IMR-90 (cell line): ENCODE data around the gene LY6G5C. TPM values are rescaled to one million over a fixed set of nuclear protein-coding genes. Genes with fewer than 3 reads are reported as not detected.

Experiments used
- ATAC-seq: fragments of 200-7000 bp; cut with Tn5 transposase; 2 replicates; pipeline ENCODE4 v1.9.1; 2020; ENCODE audit warnings: low read depth, mild to moderate bottlenecking, moderate library complexity
- BruUV-seq: library from RNA; stranded (reverse); fragments of 400-500 nt; replicated peaks from 2 replicates; lab custom pipeline; 2021; lab: Mats Ljungman, UMichigan
- CTCF ChIA-PET: fragments of 300-600 bp; formaldehyde crosslinking; extraction: SDS; loops from one replicate; lab custom pipeline; 2021; ENCODE audit warnings: antibody characterized with exemption; lab: Yijun Ruan, JAX
- POLR2A ChIA-PET: fragments of 300-600 bp; sonication (Branson Sonifier 250); formaldehyde crosslinking; loops from one replicate; lab custom pipeline; 2022; ENCODE audit warnings: antibody characterized with exemption; ENCODE audit not compliant: unreplicated experiment; lab: Charles Lee
- DNase-seq: peaks from one replicate; pipeline ENCODE4 v3.0.0; 2013
- H2AFZ ChIP-seq: replicated peaks from 2 replicates; pipeline ENCODE3; 2013; ENCODE audit warnings: low read length, mild to moderate bottlenecking; ENCODE audit not compliant: poor library complexity
- H2AK5ac ChIP-seq: 2 replicates; pipeline ENCODE4 v1.6.1; 2013; ENCODE audit warnings: low read depth, low read length, inconsistent platforms
- H2AK9ac ChIP-seq: replicated peaks from 2 replicates; pipeline ENCODE3; 2013; ENCODE audit warnings: mild to moderate bottlenecking, low read depth, low read length, moderate library complexity; ENCODE audit not compliant: poor library complexity
- H2BK120ac ChIP-seq: 2 replicates; pipeline ENCODE4 v1.6.1; 2013; ENCODE audit warnings: low read depth, low read length, inconsistent platforms
- H2BK15ac ChIP-seq: 3 replicates; pipeline ENCODE4 v1.6.1; 2013; ENCODE audit warnings: low read depth, low read length, inconsistent platforms
- H2BK20ac ChIP-seq: 2 replicates; pipeline ENCODE4 v1.6.1; 2013; ENCODE audit warnings: low read depth, mild to moderate bottlenecking, inconsistent platforms, low read length, moderate library complexity
- H2BK5ac ChIP-seq: 2 replicates; pipeline ENCODE4 v1.6.1; 2013; ENCODE audit warnings: mild to moderate bottlenecking, low read depth, low read length, inconsistent platforms; ENCODE audit not compliant: poor library complexity, severe bottlenecking
- H3K14ac ChIP-seq: replicated peaks from 2 replicates; pipeline ENCODE4 v1.6.1; 2013; ENCODE audit warnings: low read depth, low read length, inconsistent platforms
- H3K18ac ChIP-seq: 2 replicates; pipeline ENCODE4 v1.6.1; 2013; ENCODE audit warnings: low read depth, low read length, control low read depth
- H3K23ac ChIP-seq: 2 replicates; pipeline ENCODE4 v1.6.1; 2013; ENCODE audit warnings: low read depth, low read length, inconsistent platforms
- H3K27ac ChIP-seq: 2 replicates; pipeline ENCODE4 v1.5.1; 2013; ENCODE audit warnings: mild to moderate bottlenecking, control low read depth, low read length; ENCODE audit not compliant: insufficient read depth
- H3K27me3 ChIP-seq: 2 replicates; pipeline ENCODE4 v1.6.1; 2013; ENCODE audit warnings: low read length; ENCODE audit not compliant: control insufficient read depth, insufficient read depth
- H3K36me3 ChIP-seq: 2 replicates; pipeline ENCODE4 v1.6.1; 2013; ENCODE audit warnings: low read length, mixed read lengths; ENCODE audit not compliant: control insufficient read depth, insufficient read depth
- H3K4ac ChIP-seq: 2 replicates; pipeline ENCODE4 v1.6.1; 2013; ENCODE audit warnings: low read depth, low read length, inconsistent platforms
- H3K4me1 ChIP-seq: 2 replicates; pipeline ENCODE4 v1.6.1; 2013; ENCODE audit warnings: low read length, mixed read lengths; ENCODE audit not compliant: control insufficient read depth, insufficient read depth
- H3K4me2 ChIP-seq: 2 replicates; pipeline ENCODE4 v1.6.1; 2013; ENCODE audit warnings: low read depth, mild to moderate bottlenecking, control low read depth, low read length, moderate library complexity
- H3K4me3 ChIP-seq: 2 replicates; pipeline ENCODE4 v1.5.1; 2013; ENCODE audit warnings: low read depth, mild to moderate bottlenecking, control low read depth, low read length, moderate library complexity; ENCODE audit not compliant: insufficient read depth
- H3K56ac ChIP-seq: 2 replicates; pipeline ENCODE4 v1.6.1; 2013; ENCODE audit warnings: low read length, inconsistent platforms; ENCODE audit not compliant: insufficient read depth; ENCODE audit errors: extremely low read depth
- H3K79me1 ChIP-seq, 2 experiments: 2 replicates each; pipeline ENCODE4 v1.6.1; 2013; ENCODE audit warnings: low read length in 2 of 2, inconsistent platforms in 1 of 2, low read depth in 1 of 2
- H3K9ac ChIP-seq: 2 replicates; pipeline ENCODE4 v1.6.1; 2013; ENCODE audit warnings: low read depth, low read length, control low read depth
- H3K9me1 ChIP-seq: 2 replicates; pipeline ENCODE4 v1.6.1; 2013; ENCODE audit warnings: low read length, inconsistent platforms; ENCODE audit not compliant: insufficient read depth
- H3K9me3 ChIP-seq: 2 replicates; pipeline ENCODE4 v1.6.1; 2013; ENCODE audit warnings: low read length; ENCODE audit not compliant: control insufficient read depth, insufficient read depth
- H4K20me1 ChIP-seq: 2 replicates; pipeline ENCODE4 v1.6.1; 2013; ENCODE audit warnings: low read length, inconsistent platforms; ENCODE audit not compliant: insufficient read depth
- H4K5ac ChIP-seq: 2 replicates; pipeline ENCODE4 v1.6.1; 2013; ENCODE audit warnings: mild to moderate bottlenecking, low read depth, low read length, control low read depth
- H4K8ac ChIP-seq, 2 experiments: 2 replicates each; pipeline ENCODE4 v1.6.1; 2013; ENCODE audit warnings: low read depth in 2 of 2, low read length in 2 of 2, control low read depth in 1 of 2, inconsistent platforms in 1 of 2
- H4K91ac ChIP-seq: 2 replicates; pipeline ENCODE4 v1.6.1; 2013; ENCODE audit warnings: low read depth, low read length, inconsistent platforms; ENCODE audit not compliant: insufficient read depth
- BHLHE40 ChIP-seq: fragments of 150-350 bp; IDR thresholded peaks from 2 replicates; pipeline ENCODE4 v1.6.1; 2016; ENCODE audit warnings: mild to moderate bottlenecking, low read depth, low read length
- CEBPB ChIP-seq: IDR thresholded peaks from 2 replicates; pipeline ENCODE4 v1.6.1; 2012; ENCODE audit warnings: low read depth, low read length, improper control_type of control experiment
- CHD1 ChIP-seq: IDR thresholded peaks from 2 replicates; pipeline ENCODE4 v1.6.1; 2012; ENCODE audit warnings: low read depth, low read length, improper control_type of control experiment
- FOS ChIP-seq: fragments of 150-350 bp; IDR thresholded peaks from 2 replicates; pipeline ENCODE4 v1.6.1; 2016; ENCODE audit warnings: low read depth, low read length
- MAFK ChIP-seq: IDR thresholded peaks from 2 replicates; pipeline ENCODE4 v1.6.1; 2012; ENCODE audit warnings: low read depth, low read length, improper control_type of control experiment
- MAZ ChIP-seq: IDR thresholded peaks from 2 replicates; pipeline ENCODE4 v1.6.1; 2012; ENCODE audit warnings: low read depth, mild to moderate bottlenecking, low read length, improper control_type of control experiment, moderate library complexity, borderline replicate concordance
- MXI1 ChIP-seq: IDR thresholded peaks from 2 replicates; pipeline ENCODE4 v1.6.1; 2012; ENCODE audit warnings: low read depth, mild to moderate bottlenecking, low read length, moderate library complexity, borderline replicate concordance
- NFE2L2 ChIP-seq: fragments of 150-350 bp; IDR thresholded peaks from 2 replicates; pipeline ENCODE4 v1.6.1; 2016; ENCODE audit warnings: low read depth, mild to moderate bottlenecking, low read length
- POLR2A ChIP-seq: IDR thresholded peaks from 2 replicates; pipeline ENCODE4 v1.6.1; 2012; ENCODE audit warnings: mild to moderate bottlenecking, low read depth, low read length
- RAD21 ChIP-seq: IDR thresholded peaks from 2 replicates; pipeline ENCODE4 v1.6.1; 2012; ENCODE audit warnings: low read length, improper control_type of control experiment
- RCOR1 ChIP-seq: IDR thresholded peaks from 2 replicates; pipeline ENCODE4 v1.6.1; 2012; ENCODE audit warnings: mild to moderate bottlenecking, low read length, improper control_type of control experiment; ENCODE audit not compliant: insufficient replicate concordance
- RFX5 ChIP-seq: IDR thresholded peaks from 2 replicates; pipeline ENCODE4 v1.8.0; 2012; ENCODE audit warnings: low read depth, mild to moderate bottlenecking, low read length, moderate library complexity
- SMC3 ChIP-seq: fragments of 150-350 bp; IDR thresholded peaks from 2 replicates; pipeline ENCODE4 v1.6.1; 2016; ENCODE audit warnings: low read depth, mild to moderate bottlenecking, antibody characterized with exemption, low read length, moderate library complexity
- WGBS, 2 experiments: methylation state at CpG; one replicate each; pipeline versions ENCODE4 v1.1.5 to v1.1.7; 2013; ENCODE audit warnings: missing lambda C conversion rate in 2 of 2; ENCODE audit not compliant: insufficient read length in 1 of 2; ENCODE audit errors: extremely low coverage in 2 of 2; 5-methylcytosine and 5-hydroxymethylcytosine counted together
- dilution Hi-C: fragments of 300-500 bp; cut with HindIII; formaldehyde crosslinking; loops from one replicate; pipeline ENCODE4 v1.14.3; 2018; ENCODE audit warnings: low sequenced_read_pairs; ENCODE audit not compliant: unreplicated experiment
- in situ Hi-C: fragments of 300-500 bp; cut with MboI; formaldehyde crosslinking; loops from 3 replicates; pipeline ENCODE4 v1.14.3; 2019; ENCODE audit warnings: low sequenced_read_pairs, inconsistent platforms, mixed read lengths
- intact Hi-C: fragments of 100-400 bp; cut with micrococcal nuclease; formaldehyde crosslinking; loops from 2 replicates; pipeline ENCODE4 v1.10.0; 2022
- polyA plus RNA-seq, 3 experiments: library from polyadenylated mRNA; depleted of rRNA; stranded (reverse); fragments of >200 nt; gene quantifications; 2 replicates each; pipeline ENCODE4 v1.2.3, GENCODE V29; 2012; ENCODE audit warnings: low replicate concordance in 1 of 3
- total RNA-seq: library from RNA; depleted of rRNA; stranded (reverse); fragments of >200 nt; gene quantifications from 2 replicates; pipeline ENCODE4 v1.2.3, GENCODE V29; 2012
- TF ChIP-seq, protein P1 (sequence below): fragments of 150-350 bp; IDR thresholded peaks from 2 replicates; pipeline ENCODE4 v1.6.1; 2017; ENCODE audit warnings: mild to moderate bottlenecking, antibody characterized with exemption, low read length, low read depth
- TF ChIP-seq, protein P2 (sequence below): fragments of 150-350 bp; IDR thresholded peaks from 2 replicates; pipeline ENCODE4 v1.6.1; 2016; ENCODE audit warnings: low read depth, mild to moderate bottlenecking, low read length, moderate library complexity, borderline replicate concordance

The LY6G5C gene
- total and polyA plus RNA-seq, 2 of the 4 experiments (the other 2 are of a cell fraction): 0.18 to 2.0 TPM

DNA sequence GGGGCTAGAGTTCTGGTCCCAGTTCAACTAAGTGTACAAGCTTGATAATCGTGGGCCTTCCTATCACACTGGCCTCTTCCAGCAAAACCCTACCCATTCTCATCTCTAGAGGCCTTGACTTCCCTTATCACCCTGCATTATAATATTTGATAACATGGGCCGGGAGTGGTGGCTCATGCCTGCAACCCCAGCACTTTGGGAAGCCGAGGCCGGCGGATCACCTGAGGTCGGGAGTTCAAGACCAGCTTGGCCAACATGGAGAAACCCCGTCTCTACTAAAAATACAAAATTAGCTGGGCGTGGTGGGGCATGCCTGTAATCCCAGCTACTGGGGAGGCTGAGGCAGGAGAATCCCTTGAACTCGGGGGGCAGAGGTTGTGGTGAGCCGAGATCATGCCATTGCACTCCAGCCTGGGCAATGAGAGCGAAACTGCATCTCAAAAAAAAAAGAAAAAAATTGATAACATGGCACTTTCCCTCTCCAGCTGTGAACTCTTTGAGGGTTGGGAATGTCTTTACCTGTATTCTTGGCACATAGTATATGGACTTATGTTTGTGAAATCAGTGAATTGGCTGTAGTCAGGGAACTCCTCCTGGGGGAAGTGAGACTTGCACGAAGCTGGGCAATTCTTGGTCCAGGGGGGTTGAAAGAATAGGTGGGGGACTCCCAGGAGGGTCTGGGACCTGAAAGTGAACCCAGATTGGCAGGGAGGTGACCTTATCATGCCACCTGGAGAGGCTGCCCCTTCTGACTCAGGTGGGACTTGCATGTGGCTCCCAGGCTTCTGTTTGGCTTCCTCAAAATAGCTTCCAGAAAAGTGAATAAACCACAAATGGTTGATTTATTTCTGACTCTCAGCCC, 19.4 kb downstream of the LY6G5C start:
- Histone ChIP-seq H4K5ac (no peak overlapping the region), H3K79me1 (peaks cover 23 to 81% of the 10 kb centered on the region in 2 experiments; a peak in 3 of 4 replicates), H4K20me1 (peaks cover 17% of the 10 kb centered on the region), H2BK15ac (no peak overlapping the region), H3K9me3 (no peaks in the 10 kb centered on the region), H2BK120ac (no peak overlapping the region), H3K14ac (peak overlapping the region; percentile 57), H3K27ac (peak overlapping the region; percentile 68; the same call in 1 of the 2 replicates), H4K8ac (peak overlapping the region; percentile 75 to 95; a peak in 3 of 4 replicates), H3K4me1 (peaks cover 21% of the 10 kb centered on the region), H2BK20ac (no peak overlapping the region), H3K36me3 (peaks cover 15% of the 10 kb centered on the region), H3K4me3 (no peak overlapping the region), H3K23ac (peak overlapping the region; percentile 55; the same call in 1 of the 2 replicates), H4K91ac (peak overlapping the region; percentile 41), H2AK9ac (peak overlapping the region; percentile 53), H3K9me1 (peaks cover 17% of the 10 kb centered on the region; the same call in 1 of the 2 replicates), H3K18ac (no peak overlapping the region), H2BK5ac (peak overlapping the region; percentile 42), H3K4me2 (peak overlapping the region; percentile 82), H3K4ac (peak overlapping the region; percentile 78), H3K56ac (no peak overlapping the region), H2AK5ac (no peak overlapping the region; the same call in 1 of the 2 replicates), H3K27me3 (no peaks in the 10 kb centered on the region), H3K9ac (peak overlapping the region; percentile 63), H2AFZ (peak overlapping the region; percentile 88)
- in situ Hi-C loops (no loop called here), intact Hi-C loops (loop anchor here (5.0 kb wide), 1 partner anchor 171 kb away; no protein-coding TSS in a partner anchor), dilution Hi-C loops (no loop called here)
- ATAC-seq (no peak), DNase-seq (no peak)
- WGBS, 2 experiments: 100% methylated on average over 1 of the region's 12 CpGs; no CpG with 5 or more reads in 1 of the 2 experiments
- no TSS peak for BruUV-seq
- POLR2A ChIA-PET: interaction anchor here (0.6 to 1.2 kb wide), 3 partner anchors 10 to 42 kb away, joined by 3 to 11 read pairs (median 3); partner anchors contain the start of genes ABHD16A and BAG6
- CTCF ChIA-PET: interaction anchor here (0.6 kb wide), 1 partner anchor 115 kb away, joined by 3 read pairs; the partner anchor contains the start of gene ATP6V1G2
- no peak for TF ChIP-seq NFE2L2
- TF ChIP-seq MXI1: no peak
- no peak for TF ChIP-seq RFX5
- TF ChIP-seq, protein P1, sequence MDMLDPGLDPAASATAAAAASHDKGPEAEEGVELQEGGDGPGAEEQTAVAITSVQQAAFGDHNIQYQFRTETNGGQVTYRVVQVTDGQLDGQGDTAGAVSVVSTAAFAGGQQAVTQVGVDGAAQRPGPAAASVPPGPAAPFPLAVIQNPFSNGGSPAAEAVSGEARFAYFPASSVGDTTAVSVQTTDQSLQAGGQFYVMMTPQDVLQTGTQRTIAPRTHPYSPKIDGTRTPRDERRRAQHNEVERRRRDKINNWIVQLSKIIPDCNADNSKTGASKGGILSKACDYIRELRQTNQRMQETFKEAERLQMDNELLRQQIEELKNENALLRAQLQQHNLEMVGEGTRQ: no peak
- no peak for TF ChIP-seq SMC3
- no peak for TF ChIP-seq POLR2A
- TF ChIP-seq FOS: no peak
- no peak for TF ChIP-seq MAZ
- TF ChIP-seq, protein P2, sequence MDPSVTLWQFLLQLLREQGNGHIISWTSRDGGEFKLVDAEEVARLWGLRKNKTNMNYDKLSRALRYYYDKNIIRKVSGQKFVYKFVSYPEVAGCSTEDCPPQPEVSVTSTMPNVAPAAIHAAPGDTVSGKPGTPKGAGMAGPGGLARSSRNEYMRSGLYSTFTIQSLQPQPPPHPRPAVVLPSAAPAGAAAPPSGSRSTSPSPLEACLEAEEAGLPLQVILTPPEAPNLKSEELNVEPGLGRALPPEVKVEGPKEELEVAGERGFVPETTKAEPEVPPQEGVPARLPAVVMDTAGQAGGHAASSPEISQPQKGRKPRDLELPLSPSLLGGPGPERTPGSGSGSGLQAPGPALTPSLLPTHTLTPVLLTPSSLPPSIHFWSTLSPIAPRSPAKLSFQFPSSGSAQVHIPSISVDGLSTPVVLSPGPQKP: no peak
- TF ChIP-seq RCOR1: no peak
- TF ChIP-seq MAFK: no peak
- TF ChIP-seq CHD1: no peak
- TF ChIP-seq BHLHE40: no peak
- TF ChIP-seq RAD21: no peak
- TF ChIP-seq CEBPB: no peak
